ENCODE data around the gene NPDC1.

The NPDC1 gene

GRCh38 chr9:137062384-137062783 is 16.4 kb upstream of the NPDC1 start:
- no peak for DNase-seq (ENCODE audit: extremely low read depth, low read depth)
- TF ChIP-seq CTCF (IDR thresholded peaks at IDR 0.05; ENCODE audit: low read depth, low read length), result no peak

- DNase-seq (ENCODE audit: extremely low read depth, low read depth), result no peak
- no peak for TF ChIP-seq CTCF (IDR thresholded peaks at IDR 0.05; ENCODE audit: low read depth, low read length)
Measured at GRCh38 chr9:137058521-137059234, 12.7 kb upstream of the NPDC1 start.

GRCh38 chr9:137057545-137057944 is 11.6 kb upstream of the NPDC1 start:
- no peak for DNase-seq (ENCODE audit: extremely low read depth, low read depth)
- TF ChIP-seq CTCF (IDR thresholded peaks at IDR 0.05; ENCODE audit: low read depth, low read length), result no peak

- TF ChIP-seq CTCF (IDR thresholded peaks at IDR 0.05; ENCODE audit: low read depth, low read length), result no peak
- DNase-seq (ENCODE audit: extremely low read depth, low read depth), result no peak
Measured at GRCh38 chr9:137056739-137057415, 10.9 kb upstream of the NPDC1 start.

GRCh38 chr9:137055385-137056364 is 9.7 kb upstream of the NPDC1 start:
- DNase-seq (ENCODE audit: extremely low read depth, low read depth), result peak; percentile 71
- TF ChIP-seq CTCF (IDR thresholded peaks at IDR 0.05; ENCODE audit: low read depth, low read length), result no peak; the same call in 1 of the 2 replicates

GRCh38 chr9:137054932-137055384 is 9.0 kb upstream of the NPDC1 start:
- no peak for DNase-seq (ENCODE audit: extremely low read depth, low read depth)
- no peak for TF ChIP-seq CTCF (IDR thresholded peaks at IDR 0.05; ENCODE audit: low read depth, low read length)

All from AG09319 (cell line).